ENCODE data around the gene TSHZ2. TPM values are rescaled to one million over a fixed set of nuclear protein-coding genes. Genes with fewer than 3 reads are reported as not detected.

The TSHZ2 gene
- total and polyA plus RNA-seq, 9 of the 15 experiments (the other 6 are each of a cell fraction or from before 2014, with no cell fraction given): 0.03 to 0.20 (median 0.05) TPM; not detected in 4

- TF ChIP-seq PTBP1 (IDR thresholded peaks at IDR 0.05; ENCODE audit: low read depth, low read length): no peak
- TF ChIP-seq BRD4 (IDR thresholded peaks at IDR 0.05): no peak
- peak; percentile 94 for TF ChIP-seq ZNF316 (IDR thresholded peaks at IDR 0.05)
- TF ChIP-seq RHOXF2B (CRISPR knock-in tag; conservative IDR thresholded peaks at IDR 0.05): no peak
- TF ChIP-seq EHMT2 (IDR thresholded peaks at IDR 0.05): no peak
- no peak for TF ChIP-seq BRCA1 (IDR thresholded peaks at IDR 0.05)
- TF ChIP-seq BRCA1 (CRISPR knock-in tag; IDR thresholded peaks at IDR 0.05): no peak
- no peak for TF ChIP-seq MYNN (IDR thresholded peaks at IDR 0.05)
- TF ChIP-seq MYNN (CRISPR knock-in tag; IDR thresholded peaks at IDR 0.05): no peak
- no peak for TF ChIP-seq TFE3 (CRISPR knock-in tag; IDR thresholded peaks at IDR 0.05)
- no peak for TF ChIP-seq FOXP1 (CRISPR knock-in tag; IDR thresholded peaks at IDR 0.05)
- no peak for TF ChIP-seq RREB1 (CRISPR knock-in tag; IDR thresholded peaks at IDR 0.05)
- TF ChIP-seq PRPF4 (IDR thresholded peaks at IDR 0.05; ENCODE audit: insufficient read depth, low read depth, low read length, poor library complexity, severe bottlenecking): no peak
- TF ChIP-seq TRIM24 (IDR thresholded peaks at IDR 0.05): no peak
- no peak for TF ChIP-seq RFX1 (IDR thresholded peaks at IDR 0.05)
- no peak for TF ChIP-seq PURB (CRISPR knock-in tag; IDR thresholded peaks at IDR 0.05; ENCODE audit: low read depth)
- TF ChIP-seq THAP12 (CRISPR knock-in tag; IDR thresholded peaks at IDR 0.05): no peak
- TF ChIP-seq HEY1 (CRISPR knock-in tag; IDR thresholded peaks at IDR 0.05; ENCODE audit: borderline replicate concordance): no peak
- TF ChIP-seq ARID2 (IDR thresholded peaks at IDR 0.05): no peak
- TF ChIP-seq HOMEZ (CRISPR knock-in tag; IDR thresholded peaks at IDR 0.05): no peak
- TF ChIP-seq CBX2 (IDR thresholded peaks at IDR 0.05; ENCODE audit: insufficient read depth, low read length, poor library complexity, severe bottlenecking): no peak
Observed at GRCh38 chr20:53212018-53212417, 239.9 kb downstream of the TSHZ2 start (continued).
